Gastrocnemius medialis (tissue), 4 donors: ENCODE data around the gene GIPC1. TPM values are rescaled to one million over a fixed set of nuclear protein-coding genes. Genes with fewer than 3 reads are reported as not detected.

Source experiments
- ATAC-seq, 2 donors: fragments of 150-250 bp; one replicate each; pipeline ENCODE4 v1.9.1; 2016
- DNase-seq, 2 donors: peaks; one replicate each; pipeline ENCODE4 v3.0.0-alpha.2; 2019
- H3K27ac ChIP-seq, 4 donors: fragments of 200-600 bp; sonication (generic); 1 replicate in 1 of 4; 2 replicates in 3 of 4; pipeline ENCODE4 v1.5.1; 2016 to 2018; ENCODE audit warnings: mild to moderate bottlenecking in 2 of 4, moderate library complexity in 1 of 4
- H3K27me3 ChIP-seq, 3 donors: fragments of 200-600 bp; sonication (generic) in 2 of 3; 1 replicate in 1 of 3; 2 replicates in 2 of 3; pipeline versions ENCODE4 v1.5.1 to v1.6.0; 2016 to 2019; ENCODE audit warnings: mild to moderate bottlenecking in 1 of 3, moderate library complexity in 1 of 3
- H3K36me3 ChIP-seq, 2 donors: fragments of 200-600 bp; sonication (generic) in 1 of 2; one replicate each; pipeline ENCODE4 v1.5.1; 2017 to 2018
- H3K4me1 ChIP-seq, 2 donors: fragments of 200-600 bp; sonication (generic) in 1 of 2; one replicate each; pipeline ENCODE4 v1.5.1; 2016 to 2017; ENCODE audit warnings: mild to moderate bottlenecking in 2 of 2
- H3K4me3 ChIP-seq, 4 donors: fragments of 200-600 bp; sonication (generic) in 3 of 4; 1 replicate in 1 of 4; 2 replicates in 3 of 4; pipeline ENCODE4 v1.5.1; 2016 to 2019; ENCODE audit warnings: mild to moderate bottlenecking in 2 of 4
- H3K9me3 ChIP-seq, 3 donors: fragments of 200-600 bp; sonication (generic) in 2 of 3; 1 replicate in 1 of 3; 2 replicates in 2 of 3; pipeline ENCODE4 v1.5.1; 2016 to 2019
- POLR2A ChIP-seq, 2 donors: fragments of 450-650 bp; IDR thresholded peaks; one replicate each; pipeline ENCODE4 v1.6.1; 2017; ENCODE audit warnings: antibody characterized with exemption in 2 of 2, mild to moderate bottlenecking in 2 of 2, moderate library complexity in 2 of 2
- in situ Hi-C, 4 donors: fragments of 200-750 bp; cut with MboI; loops; one replicate each; pipeline versions ENCODE4 v1.15.0 to v1.8.0; 2017; ENCODE audit warnings: low sequenced_read_pairs in 4 of 4
- intact Hi-C: fragments of 100-400 bp; cut with DNase I; formaldehyde crosslinking; loops from one replicate; pipeline ENCODE4 v1.15.1; 2023; ENCODE audit warnings: low total_unique reads
- total RNA-seq, 4 donors: library from RNA; depleted of rRNA; stranded (reverse); fragments of >200 nt; gene quantifications; one replicate each; pipeline versions ENCODE4 v1.1.0 to v1.2.3, GENCODE V29; 2016
- TF ChIP-seq, protein P1 (sequence below), 5 experiments: fragments of 450-650 bp in 3 of 5; fragments of 200-600 bp in 2 of 5; sonication (generic) in 2 of 5; IDR thresholded peaks in 4 of 5; conservative IDR thresholded peaks in 1 of 5; 1 replicate in 4 of 5; 2 replicates in 1 of 5; pipeline ENCODE4 v1.5.1; 2016 to 2019; ENCODE audit warnings: antibody characterized with exemption in 5 of 5, mild to moderate bottlenecking in 3 of 5, moderate library complexity in 3 of 5

Gene GIPC1
- total RNA-seq, 4 donors from 2014 or later = 18.4 to 70.3 (median 54.7) TPM

DNA sequence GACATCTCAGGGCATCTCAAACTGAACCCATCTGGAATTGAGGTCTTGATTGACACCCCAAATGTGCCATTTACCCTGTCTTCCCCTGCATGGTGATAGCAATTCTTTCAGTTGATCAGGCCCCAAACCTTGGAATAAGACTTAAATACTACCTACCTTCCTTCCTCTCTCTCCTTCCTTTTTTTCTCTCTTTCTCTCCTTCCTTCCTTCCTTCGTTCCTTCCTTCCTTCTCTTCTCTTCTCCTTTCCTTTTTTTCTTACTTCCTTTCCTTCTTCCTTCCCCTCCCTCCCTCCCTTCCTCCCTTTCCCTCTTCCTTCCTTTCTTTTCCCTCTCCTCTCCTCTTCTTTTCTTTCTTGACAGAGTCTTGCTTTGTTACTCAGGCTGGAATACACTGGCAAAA lies 7.4 kb upstream of the GIPC1 start:
- in situ Hi-C loops = no loop called here
- Histone ChIP-seq H3K4me3 (no peak overlapping the region), H3K27me3 (no peaks in the 10 kb centered on the region), H3K27ac (no peak overlapping the region), H3K9me3 (no peaks in the 10 kb centered on the region), H3K4me1 (no peaks in the 10 kb centered on the region), H3K36me3 (no peaks in the 10 kb centered on the region)
- ATAC-seq = no peak
- TF ChIP-seq, protein P1, sequence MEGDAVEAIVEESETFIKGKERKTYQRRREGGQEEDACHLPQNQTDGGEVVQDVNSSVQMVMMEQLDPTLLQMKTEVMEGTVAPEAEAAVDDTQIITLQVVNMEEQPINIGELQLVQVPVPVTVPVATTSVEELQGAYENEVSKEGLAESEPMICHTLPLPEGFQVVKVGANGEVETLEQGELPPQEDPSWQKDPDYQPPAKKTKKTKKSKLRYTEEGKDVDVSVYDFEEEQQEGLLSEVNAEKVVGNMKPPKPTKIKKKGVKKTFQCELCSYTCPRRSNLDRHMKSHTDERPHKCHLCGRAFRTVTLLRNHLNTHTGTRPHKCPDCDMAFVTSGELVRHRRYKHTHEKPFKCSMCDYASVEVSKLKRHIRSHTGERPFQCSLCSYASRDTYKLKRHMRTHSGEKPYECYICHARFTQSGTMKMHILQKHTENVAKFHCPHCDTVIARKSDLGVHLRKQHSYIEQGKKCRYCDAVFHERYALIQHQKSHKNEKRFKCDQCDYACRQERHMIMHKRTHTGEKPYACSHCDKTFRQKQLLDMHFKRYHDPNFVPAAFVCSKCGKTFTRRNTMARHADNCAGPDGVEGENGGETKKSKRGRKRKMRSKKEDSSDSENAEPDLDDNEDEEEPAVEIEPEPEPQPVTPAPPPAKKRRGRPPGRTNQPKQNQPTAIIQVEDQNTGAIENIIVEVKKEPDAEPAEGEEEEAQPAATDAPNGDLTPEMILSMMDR (IDR thresholded peaks at IDR 0.05 in 4 of 5, conservative IDR thresholded peaks at IDR 0.05 in 1 of 5) = no peak
- no peak for TF ChIP-seq POLR2A (IDR thresholded peaks at IDR 0.05)
- DNase-seq = no peak
- intact Hi-C loops = no loop called here

DNA sequence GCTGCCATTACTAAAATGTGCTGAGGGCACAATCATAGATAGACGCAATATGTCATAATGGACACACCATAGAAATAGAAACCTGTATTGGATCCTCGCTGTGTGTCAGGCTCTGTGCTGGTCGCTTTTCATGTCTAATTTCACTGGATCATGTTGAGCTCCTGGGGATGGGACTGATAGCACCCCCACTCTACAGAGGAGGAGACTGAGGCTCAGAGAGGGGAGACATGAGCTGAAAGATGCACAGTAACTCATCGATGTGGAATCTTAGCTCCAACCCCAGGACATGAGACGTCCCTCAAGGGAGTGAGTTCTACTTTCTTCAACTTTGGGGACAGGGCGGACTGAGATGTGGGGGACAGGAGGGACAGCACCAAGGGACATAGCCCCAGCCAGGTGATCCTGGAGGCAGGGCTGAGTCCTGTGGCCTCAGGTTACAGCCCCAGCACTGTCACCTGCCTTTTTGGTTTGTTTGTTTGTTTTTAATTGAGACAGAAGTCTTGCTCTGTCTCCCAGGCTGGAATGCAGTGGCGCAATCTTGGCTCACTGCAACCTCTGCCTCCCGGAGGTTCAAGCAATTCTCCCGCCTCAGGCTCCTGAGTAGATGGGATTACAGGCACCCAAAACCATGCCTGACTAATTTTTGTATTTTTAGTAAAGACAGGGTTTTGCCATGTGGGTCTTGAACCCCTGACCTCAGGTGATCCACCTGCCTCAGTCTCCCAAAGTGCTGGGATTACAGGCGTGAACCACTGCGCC lies 6.6 kb upstream of the GIPC1 start:
- no peak overlapping the region for H3K4me3 ChIP-seq
- DNase-seq = no peak
- H3K27ac ChIP-seq = no peak overlapping the region
- no peaks in the 10 kb centered on the region for H3K36me3 ChIP-seq
- intact Hi-C loops (no loop called here), in situ Hi-C loops (no loop called here)
- no peaks in the 10 kb centered on the region for H3K9me3 ChIP-seq
- H3K27me3 ChIP-seq = no peaks in the 10 kb centered on the region
- no peaks in the 10 kb centered on the region for H3K4me1 ChIP-seq
- no peak for TF ChIP-seq POLR2A (IDR thresholded peaks at IDR 0.05)
- TF ChIP-seq, protein P1 (IDR thresholded peaks at IDR 0.05 in 4 of 5, conservative IDR thresholded peaks at IDR 0.05 in 1 of 5) = no peak
- ATAC-seq = no peak

DNA sequence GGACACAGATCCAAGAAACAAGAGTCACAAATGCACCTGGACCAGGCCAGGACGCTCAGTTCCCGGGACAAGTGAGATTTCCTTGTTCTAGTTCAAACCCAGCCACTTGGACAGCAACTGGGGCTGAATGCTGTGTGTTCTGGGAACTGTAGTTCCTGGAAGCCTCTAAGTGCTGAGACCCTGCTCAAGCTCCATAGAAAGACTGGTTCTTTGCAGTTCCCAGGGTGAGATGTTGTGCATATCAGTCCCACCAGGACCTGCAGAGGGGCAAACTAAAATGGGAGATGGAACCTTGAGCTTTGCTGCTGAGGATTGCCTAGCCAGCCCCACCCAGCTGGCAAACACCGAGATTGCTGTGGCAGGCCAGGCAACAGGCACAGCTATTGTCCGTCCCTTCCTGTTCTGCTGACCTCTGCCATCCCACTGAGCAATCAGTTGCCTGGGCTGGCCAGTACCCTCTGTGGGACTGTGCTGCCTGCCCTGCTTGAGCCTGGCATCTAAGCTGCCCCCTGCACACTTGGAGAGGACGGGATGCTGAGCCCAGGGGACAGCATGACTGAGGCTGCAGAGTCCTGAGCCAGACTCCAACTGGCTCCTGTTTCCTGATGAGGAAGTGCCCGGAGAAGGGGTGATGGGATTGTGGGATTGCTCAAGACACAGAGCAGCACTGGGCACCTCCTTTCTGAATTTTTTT lies 1.4 kb upstream of the GIPC1 start:
- TF ChIP-seq, protein P1 (IDR thresholded peaks at IDR 0.05 in 4 of 5, conservative IDR thresholded peaks at IDR 0.05 in 1 of 5) = no peak
- no peak for TF ChIP-seq POLR2A (IDR thresholded peaks at IDR 0.05)
- H3K27me3 ChIP-seq = no peaks in the 10 kb centered on the region
- no peaks in the 10 kb centered on the region for H3K9me3 ChIP-seq
- no peak overlapping the region for H3K4me3 ChIP-seq
- H3K36me3 ChIP-seq = no peaks in the 10 kb centered on the region
- H3K27ac ChIP-seq = peak overlapping the region; percentile 72 to 82 (median 74)
- DNase-seq = peak in 1 of 2 donors; percentile 33
- intact Hi-C loops (loop anchor here (5.0 kb wide), 1 partner anchor 65 kb away; no protein-coding TSS in a partner anchor), in situ Hi-C loops (no loop called here)
- peaks cover 6 to 18% of the 10 kb centered on the region in 2 donors for H3K4me1 ChIP-seq
- ATAC-seq = no peak

DNA sequence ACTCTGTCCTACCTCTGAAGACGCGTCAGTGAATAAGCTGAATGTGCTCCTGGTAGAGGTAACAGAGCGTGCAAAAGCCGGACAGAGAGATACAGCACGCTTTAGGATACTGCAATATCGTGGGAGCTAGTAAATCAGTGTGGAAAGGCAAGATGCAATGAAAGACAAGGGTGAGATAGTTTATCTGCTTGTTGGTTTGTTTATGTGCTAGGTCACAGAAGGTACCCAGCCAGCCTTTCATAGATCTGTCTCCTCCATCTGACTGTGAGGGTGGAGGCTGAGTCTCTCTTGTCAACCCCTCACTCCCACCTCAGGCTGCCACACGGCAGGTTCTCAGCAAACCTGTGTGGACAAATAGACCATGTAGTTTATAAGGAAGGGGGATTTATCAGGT lies 904 bp upstream of the GIPC1 start:
- Histone ChIP-seq H3K27me3 (no peaks in the 10 kb centered on the region), H3K36me3 (no peaks in the 10 kb centered on the region), H3K27ac (peak overlapping the region; percentile 72 to 82 (median 74)), H3K4me3 (peak overlapping the region; percentile 74 to 84 (median 80)), H3K4me1 (peaks cover 6 to 18% of the 10 kb centered on the region in 2 donors), H3K9me3 (no peaks in the 10 kb centered on the region)
- no peak for ATAC-seq
- DNase-seq = no peak
- in situ Hi-C loops = no loop called here
- intact Hi-C loops = loop anchor here (1.0 to 5.0 kb wide), 3 partner anchors 33 to 78 kb away; partner anchors contain the start of gene DDX39A
- TF ChIP-seq POLR2A (IDR thresholded peaks at IDR 0.05) = no peak
- TF ChIP-seq, protein P1 (IDR thresholded peaks at IDR 0.05 in 4 of 5, conservative IDR thresholded peaks at IDR 0.05 in 1 of 5) = no peak
